Endothelial cell (in vitro differentiated cells): ENCODE data around the gene MARCHF3. TPM values are rescaled to one million over a fixed set of nuclear protein-coding genes. Genes with fewer than 3 reads are reported as not detected.
A peak's percentile ranks its signal among the peaks of the same experiment; 100 is the strongest.

Source experiments
- DNase-seq: peaks from one replicate; pipeline ENCODE4 v3.0.0; 2021; ENCODE audit warnings: low spot score
- H3K27ac Mint-ChIP-seq: one replicate; pipeline ENCODE4 v1.8.0; 2021; ENCODE audit warnings: mixed read lengths, inconsistent platforms; ENCODE audit not compliant: unreplicated experiment
- H3K27me3 Mint-ChIP-seq: one replicate; pipeline ENCODE4 v1.8.0; 2021; ENCODE audit warnings: mild to moderate bottlenecking, moderate library complexity, mixed read lengths, inconsistent platforms; ENCODE audit not compliant: unreplicated experiment
- H3K36me3 Mint-ChIP-seq: one replicate; pipeline ENCODE4 v1.8.0; 2021; ENCODE audit warnings: mild to moderate bottlenecking, low read depth, mixed read lengths, inconsistent platforms; ENCODE audit not compliant: unreplicated experiment
- H3K4me1 Mint-ChIP-seq: one replicate; pipeline ENCODE4 v1.8.0; 2021; ENCODE audit warnings: mild to moderate bottlenecking, mixed read lengths, inconsistent platforms; ENCODE audit not compliant: unreplicated experiment
- H3K4me3 Mint-ChIP-seq: one replicate; pipeline ENCODE4 v1.8.0; 2021; ENCODE audit warnings: mild to moderate bottlenecking, mixed read lengths, inconsistent platforms; ENCODE audit not compliant: unreplicated experiment
- H3K9me3 Mint-ChIP-seq: one replicate; pipeline ENCODE4 v1.8.0; 2021; ENCODE audit warnings: mixed read lengths, inconsistent platforms; ENCODE audit not compliant: unreplicated experiment
- total RNA-seq: library from RNA; stranded (reverse); fragmentation: NEBNext Ultra II Directional; extraction: Animal tissue kit (Norgen Biotek cat#: 25700); gene quantifications from one replicate; pipeline ENCODE4 v1.2.1, GENCODE V29; 2021; ENCODE audit not compliant: unreplicated experiment
- TF ChIP-seq, protein P1 (sequence below): fragments of 200-600 bp; sonication (generic); IDR thresholded peaks from one replicate; pipeline ENCODE4 v1.5.0; 2021; ENCODE audit warnings: antibody characterized with exemption; ENCODE audit not compliant: unreplicated experiment

Gene MARCHF3
- total RNA-seq, 1 donor from 2014 or later = 47.9 TPM

- TF ChIP-seq, protein P1, sequence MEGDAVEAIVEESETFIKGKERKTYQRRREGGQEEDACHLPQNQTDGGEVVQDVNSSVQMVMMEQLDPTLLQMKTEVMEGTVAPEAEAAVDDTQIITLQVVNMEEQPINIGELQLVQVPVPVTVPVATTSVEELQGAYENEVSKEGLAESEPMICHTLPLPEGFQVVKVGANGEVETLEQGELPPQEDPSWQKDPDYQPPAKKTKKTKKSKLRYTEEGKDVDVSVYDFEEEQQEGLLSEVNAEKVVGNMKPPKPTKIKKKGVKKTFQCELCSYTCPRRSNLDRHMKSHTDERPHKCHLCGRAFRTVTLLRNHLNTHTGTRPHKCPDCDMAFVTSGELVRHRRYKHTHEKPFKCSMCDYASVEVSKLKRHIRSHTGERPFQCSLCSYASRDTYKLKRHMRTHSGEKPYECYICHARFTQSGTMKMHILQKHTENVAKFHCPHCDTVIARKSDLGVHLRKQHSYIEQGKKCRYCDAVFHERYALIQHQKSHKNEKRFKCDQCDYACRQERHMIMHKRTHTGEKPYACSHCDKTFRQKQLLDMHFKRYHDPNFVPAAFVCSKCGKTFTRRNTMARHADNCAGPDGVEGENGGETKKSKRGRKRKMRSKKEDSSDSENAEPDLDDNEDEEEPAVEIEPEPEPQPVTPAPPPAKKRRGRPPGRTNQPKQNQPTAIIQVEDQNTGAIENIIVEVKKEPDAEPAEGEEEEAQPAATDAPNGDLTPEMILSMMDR = no peak
- Mint-ChIP-seq H3K27me3 (no peaks in the 10 kb centered on the region), H3K4me3 (no peak overlapping the region), H3K27ac (no peak overlapping the region), H3K36me3 (peaks cover 5% of the 10 kb centered on the region), H3K4me1 (peaks cover 41% of the 10 kb centered on the region), H3K9me3 (no peaks in the 10 kb centered on the region)
- no peak for DNase-seq
Observed at GRCh38 chr5:126924331-126925033, 105.9 kb downstream of the MARCHF3 start.

- no peaks in the 10 kb centered on the region for H3K9me3 Mint-ChIP-seq
- DNase-seq = no peak
- H3K36me3 Mint-ChIP-seq = peaks cover 5% of the 10 kb centered on the region
- TF ChIP-seq, protein P1 = no peak
- H3K4me3 Mint-ChIP-seq = peak overlapping the region; percentile 57
- peaks cover 62% of the 10 kb centered on the region for H3K4me1 Mint-ChIP-seq
- H3K27ac Mint-ChIP-seq = peak overlapping the region; percentile 64
- no peaks in the 10 kb centered on the region for H3K27me3 Mint-ChIP-seq
Observed at GRCh38 chr5:126921241-126922091, 108.9 kb downstream of the MARCHF3 start.

DNA sequence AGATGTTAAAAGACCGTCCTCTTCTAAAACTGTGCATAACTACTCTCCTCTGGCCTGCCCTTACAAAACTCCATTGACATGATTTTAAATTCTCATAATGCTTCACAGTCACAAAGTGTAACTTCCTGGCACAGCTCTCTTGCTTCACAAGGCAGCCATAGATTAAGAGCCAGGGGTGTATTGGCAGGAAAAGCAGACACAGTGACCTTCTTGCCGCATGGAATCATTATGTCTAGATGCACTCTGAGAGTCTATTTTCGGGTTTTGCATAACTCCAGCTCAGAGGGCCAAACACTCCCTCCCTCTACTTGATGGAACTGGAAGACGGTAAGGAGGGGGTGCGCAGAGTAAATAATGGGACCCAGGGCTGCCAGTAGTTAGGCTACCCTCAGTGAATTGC is 110.1 kb downstream of the MARCHF3 start:
- TF ChIP-seq, protein P1 = no peak
- Mint-ChIP-seq H3K36me3 (peaks cover 5% of the 10 kb centered on the region), H3K4me1 (peaks cover 60% of the 10 kb centered on the region), H3K9me3 (no peaks in the 10 kb centered on the region), H3K27me3 (no peaks in the 10 kb centered on the region), H3K4me3 (no peak overlapping the region), H3K27ac (peak overlapping the region; percentile 98)
- DNase-seq = no peak

- peak; percentile 57 for DNase-seq
- H3K4me1 Mint-ChIP-seq = peaks cover 60% of the 10 kb centered on the region
- peak overlapping the region; percentile 98 for H3K27ac Mint-ChIP-seq
- TF ChIP-seq, protein P1 = no peak
- H3K36me3 Mint-ChIP-seq = peaks cover 7% of the 10 kb centered on the region
- no peaks in the 10 kb centered on the region for H3K27me3 Mint-ChIP-seq
- no peaks in the 10 kb centered on the region for H3K9me3 Mint-ChIP-seq
- H3K4me3 Mint-ChIP-seq = no peak overlapping the region
Observed at GRCh38 chr5:126919566-126919965, 110.8 kb downstream of the MARCHF3 start.

GRCh38 chr5:126918615-126918957 is 111.8 kb downstream of the MARCHF3 start:
- no peak for DNase-seq
- Mint-ChIP-seq H3K9me3 (no peaks in the 10 kb centered on the region), H3K27ac (peak overlapping the region; percentile 98), H3K4me1 (peaks cover 60% of the 10 kb centered on the region), H3K27me3 (no peaks in the 10 kb centered on the region), H3K4me3 (no peak overlapping the region), H3K36me3 (peaks cover 10% of the 10 kb centered on the region)
- TF ChIP-seq, protein P1 = no peak
